ENCODE data around the gene CD83.

The CD83 gene

GRCh38 chr6:14117158-14118090, at the start of gene CD83:
Gene CD83, plus strand, starts transcription at chr6:14117772. Its CDS starts 40 bp downstream, at chr6:14117812.
- DNase-seq, result peak; percentile 91

GRCh38 chr6:14068133-14068532, 49.4 kb upstream of the CD83 start:
- DNase-seq, result no peak

- no peak for DNase-seq
Observed at GRCh38 chr6:14068623-14069022, 48.9 kb upstream of the CD83 start.

GRCh38 chr6:14070457-14070856, 47.1 kb upstream of the CD83 start:
- DNase-seq, result no peak

- no peak for DNase-seq
Observed at GRCh38 chr6:14072084-14072483, 45.5 kb upstream of the CD83 start.

GRCh38 chr6:14073561-14074354, 43.8 kb upstream of the CD83 start:
- peak; percentile 40 for DNase-seq

- DNase-seq, result no peak
Observed at GRCh38 chr6:14074476-14075094, 43.0 kb upstream of the CD83 start.

- peak; percentile 75 for DNase-seq
Observed at GRCh38 chr6:14075095-14075503, 42.5 kb upstream of the CD83 start.

- DNase-seq, result no peak
Observed at GRCh38 chr6:14077193-14077867, 40.2 kb upstream of the CD83 start.

- no peak for DNase-seq
Observed at GRCh38 chr6:14079433-14079832, 38.1 kb upstream of the CD83 start.

- no peak for DNase-seq
Observed at GRCh38 chr6:14079971-14080370, 37.6 kb upstream of the CD83 start.

GRCh38 chr6:14081126-14081525, 36.4 kb upstream of the CD83 start:
- no peak for DNase-seq

GRCh38 chr6:14082771-14083170, 34.8 kb upstream of the CD83 start:
- DNase-seq, result no peak

GRCh38 chr6:14083262-14083661, 34.3 kb upstream of the CD83 start:
- no peak for DNase-seq

GRCh38 chr6:14083751-14084150, 33.8 kb upstream of the CD83 start:
- no peak for DNase-seq

GRCh38 chr6:14084388-14084787, 33.2 kb upstream of the CD83 start:
- DNase-seq, result no peak

GRCh38 chr6:14085176-14085787, 32.3 kb upstream of the CD83 start:
- no peak for DNase-seq

GRCh38 chr6:14086701-14087100, 30.9 kb upstream of the CD83 start:
- DNase-seq, result no peak

- no peak for DNase-seq
Observed at GRCh38 chr6:14088600-14089192, 28.9 kb upstream of the CD83 start.

- DNase-seq, result no peak
Observed at GRCh38 chr6:14089224-14089623, 28.3 kb upstream of the CD83 start.

- no peak for DNase-seq
Observed at GRCh38 chr6:14091339-14091978, 26.1 kb upstream of the CD83 start.

Measured in CD4-positive, alpha-beta T cell treated with Interleukin-17A for 1 hour (primary cell).